ENCODE data around the gene ZDHHC11. TPM values are rescaled to one million over a fixed set of nuclear protein-coding genes. Genes with fewer than 3 reads are reported as not detected.

The ZDHHC11 gene
- total RNA-seq, 5 donors from 2014 or later (not counting 1 experiment from before 2014, with no cell fraction given) = 6.5 to 38.0 (median 11.6) TPM

DNA sequence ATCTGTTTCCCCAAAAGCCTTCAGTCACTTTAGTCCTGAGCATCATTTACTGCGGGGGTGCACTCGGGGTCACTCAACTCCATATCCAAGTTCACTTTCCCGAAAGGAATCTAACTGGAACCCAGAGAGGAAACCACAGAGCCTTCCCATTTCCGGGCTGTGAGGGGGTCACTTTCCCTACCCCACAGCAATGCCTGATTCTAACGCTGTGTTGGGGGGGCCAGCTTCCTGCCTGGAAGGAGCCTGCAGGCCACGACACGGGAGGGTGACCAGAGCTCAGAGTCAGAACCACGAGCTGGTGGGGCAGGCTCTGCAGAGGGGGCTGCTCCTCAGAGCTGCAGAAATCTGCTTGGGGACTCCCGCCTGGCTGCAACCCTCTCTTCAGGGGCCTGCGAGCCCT is 21.5 kb upstream of the ZDHHC11 start:
- no peaks in the 10 kb centered on the region for H3K9me3 Mint-ChIP-seq
- peaks cover 71% of the 10 kb centered on the region for H3K36me3 Mint-ChIP-seq
- ChIA-PET POLR2A (no interaction called here), CTCF (no interaction called here)
- Histone ChIP-seq H3K9me3 (no peaks in the 10 kb centered on the region), H3K27me3 (replicated peaks in 1 of 2; ENCODE audit: control insufficient read depth in 2 of 2, extremely low read depth in 1 of 2, insufficient read depth in 2 of 2, low read length in 1 of 2) (no peaks in the 10 kb centered on the region), H3K27ac (ENCODE audit: low read length) (no peak overlapping the region), H3K36me3 (ENCODE audit: control insufficient read depth in 2 of 2, extremely low read depth in 1 of 2, insufficient read depth in 1 of 2, low read length in 1 of 2) (peaks cover 28 to 94% of the 10 kb centered on the region in 2 donors), H3K4me1 (ENCODE audit: control insufficient read depth in 1 of 2, extremely low read depth in 1 of 2, insufficient read depth in 2 of 2, low read length in 2 of 2) (no peaks in the 10 kb centered on the region), H3K4me3 (ENCODE audit: control insufficient read depth in 1 of 2, extremely low read depth in 1 of 2, low read length in 1 of 2) (no peak overlapping the region)
- no peak for DNase-seq
- ATAC-seq (replicated peaks in 1 of 4) = no peak
- no peak overlapping the region for H3K27ac Mint-ChIP-seq
- 88% methylated on average over 6 of the region's 10 CpGs for WGBS (ENCODE audit: insufficient coverage)
- H3K4me1 Mint-ChIP-seq = no peaks in the 10 kb centered on the region
- no peaks in the 10 kb centered on the region for H3K27me3 Mint-ChIP-seq
- no peak overlapping the region for H3K4me3 Mint-ChIP-seq

DNA sequence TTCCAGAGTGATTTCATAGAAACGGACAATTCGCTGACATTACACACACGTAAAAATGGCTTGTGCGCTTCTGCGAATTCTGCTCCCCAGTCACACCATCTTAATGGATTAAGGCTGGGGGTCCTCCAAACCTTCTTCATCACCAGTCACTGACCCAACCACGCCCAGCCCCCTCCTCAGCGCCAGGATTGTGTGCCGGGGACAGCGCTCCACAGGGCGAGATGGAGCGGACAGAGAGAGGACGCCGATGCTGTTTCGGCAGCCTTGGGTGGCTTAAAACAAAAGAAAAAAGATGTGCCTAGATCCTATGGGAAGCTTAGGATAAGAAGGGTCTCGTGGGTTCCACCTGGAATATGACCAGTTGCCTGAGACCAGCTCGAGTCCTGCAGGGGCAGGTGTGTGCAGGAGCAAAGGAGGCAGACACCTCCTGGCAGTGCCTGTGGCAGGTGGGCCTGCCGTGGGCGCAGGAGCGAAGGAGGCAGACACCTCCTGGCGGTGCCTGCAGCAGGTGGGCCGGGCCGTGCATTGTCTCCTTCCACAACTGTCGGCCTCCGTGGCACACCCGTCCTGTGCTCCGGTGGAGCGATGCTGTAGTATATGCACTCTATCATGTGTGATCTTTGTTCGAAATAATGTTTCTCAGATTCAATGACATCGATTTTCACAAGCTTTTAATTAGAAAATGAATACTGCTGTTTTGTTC is 21.0 kb upstream of the ZDHHC11 start:
- CTCF ChIA-PET = no interaction called here
- Mint-ChIP-seq H3K4me3 (no peak overlapping the region), H3K9me3 (no peaks in the 10 kb centered on the region), H3K27ac (no peak overlapping the region), H3K36me3 (peaks cover 68% of the 10 kb centered on the region), H3K4me1 (no peaks in the 10 kb centered on the region), H3K27me3 (no peaks in the 10 kb centered on the region)
- WGBS (ENCODE audit: insufficient coverage) = 99% methylated on average over 26 of the region's 29 CpGs
- H3K27ac ChIP-seq (ENCODE audit: low read length) = no peak overlapping the region
- no peaks in the 10 kb centered on the region for H3K27me3 ChIP-seq (replicated peaks in 1 of 2; ENCODE audit: control insufficient read depth in 2 of 2, extremely low read depth in 1 of 2, insufficient read depth in 2 of 2, low read length in 1 of 2)
- H3K9me3 ChIP-seq = no peaks in the 10 kb centered on the region
- ATAC-seq (replicated peaks in 1 of 4) (no peak), DNase-seq (no peak)
- peaks cover 23 to 93% of the 10 kb centered on the region in 2 donors for H3K36me3 ChIP-seq (ENCODE audit: control insufficient read depth in 2 of 2, extremely low read depth in 1 of 2, insufficient read depth in 1 of 2, low read length in 1 of 2)
- POLR2A ChIA-PET = no interaction called here
- no peak overlapping the region for H3K4me3 ChIP-seq (ENCODE audit: control insufficient read depth in 1 of 2, extremely low read depth in 1 of 2, low read length in 1 of 2)
- H3K4me1 ChIP-seq (ENCODE audit: control insufficient read depth in 1 of 2, extremely low read depth in 1 of 2, insufficient read depth in 2 of 2, low read length in 2 of 2) = no peaks in the 10 kb centered on the region

DNA sequence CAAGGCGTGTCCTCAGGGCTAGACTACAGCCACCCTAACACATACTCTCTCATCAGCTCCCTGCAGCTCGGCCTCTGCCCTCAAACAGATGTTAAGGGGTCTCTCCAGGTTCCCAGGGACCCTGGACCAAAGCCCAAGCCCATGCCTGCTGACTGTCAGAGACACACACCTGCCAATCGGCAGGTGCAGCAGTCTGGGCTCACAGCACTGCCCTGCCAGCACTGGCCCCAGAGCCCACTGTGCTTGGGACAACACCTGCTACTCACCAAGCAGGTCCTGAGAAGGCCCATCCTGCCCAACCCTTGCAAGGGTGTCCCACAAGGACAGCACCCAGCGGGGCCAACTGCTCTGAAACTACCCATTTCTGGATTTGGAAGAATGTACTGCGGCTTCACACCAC is 20.2 kb upstream of the ZDHHC11 start:
- WGBS (ENCODE audit: insufficient coverage) = 96% methylated on average over 4 of the region's 5 CpGs
- Histone ChIP-seq H3K27me3 (replicated peaks in 1 of 2; ENCODE audit: control insufficient read depth in 2 of 2, extremely low read depth in 1 of 2, insufficient read depth in 2 of 2, low read length in 1 of 2) (no peaks in the 10 kb centered on the region), H3K4me1 (ENCODE audit: control insufficient read depth in 1 of 2, extremely low read depth in 1 of 2, insufficient read depth in 2 of 2, low read length in 2 of 2) (no peaks in the 10 kb centered on the region), H3K27ac (ENCODE audit: low read length) (no peak overlapping the region), H3K4me3 (ENCODE audit: control insufficient read depth in 1 of 2, extremely low read depth in 1 of 2, low read length in 1 of 2) (no peak overlapping the region), H3K9me3 (no peaks in the 10 kb centered on the region), H3K36me3 (ENCODE audit: control insufficient read depth in 2 of 2, extremely low read depth in 1 of 2, insufficient read depth in 1 of 2, low read length in 1 of 2) (peaks cover 21 to 91% of the 10 kb centered on the region in 2 donors)
- H3K36me3 Mint-ChIP-seq = peaks cover 70% of the 10 kb centered on the region
- H3K4me1 Mint-ChIP-seq = no peaks in the 10 kb centered on the region
- ATAC-seq (replicated peaks in 1 of 4) (no peak), DNase-seq (no peak)
- POLR2A ChIA-PET = no interaction called here
- no peaks in the 10 kb centered on the region for H3K9me3 Mint-ChIP-seq
- H3K4me3 Mint-ChIP-seq = no peak overlapping the region
- H3K27ac Mint-ChIP-seq = no peak overlapping the region
- CTCF ChIA-PET = no interaction called here
- H3K27me3 Mint-ChIP-seq = no peaks in the 10 kb centered on the region

DNA sequence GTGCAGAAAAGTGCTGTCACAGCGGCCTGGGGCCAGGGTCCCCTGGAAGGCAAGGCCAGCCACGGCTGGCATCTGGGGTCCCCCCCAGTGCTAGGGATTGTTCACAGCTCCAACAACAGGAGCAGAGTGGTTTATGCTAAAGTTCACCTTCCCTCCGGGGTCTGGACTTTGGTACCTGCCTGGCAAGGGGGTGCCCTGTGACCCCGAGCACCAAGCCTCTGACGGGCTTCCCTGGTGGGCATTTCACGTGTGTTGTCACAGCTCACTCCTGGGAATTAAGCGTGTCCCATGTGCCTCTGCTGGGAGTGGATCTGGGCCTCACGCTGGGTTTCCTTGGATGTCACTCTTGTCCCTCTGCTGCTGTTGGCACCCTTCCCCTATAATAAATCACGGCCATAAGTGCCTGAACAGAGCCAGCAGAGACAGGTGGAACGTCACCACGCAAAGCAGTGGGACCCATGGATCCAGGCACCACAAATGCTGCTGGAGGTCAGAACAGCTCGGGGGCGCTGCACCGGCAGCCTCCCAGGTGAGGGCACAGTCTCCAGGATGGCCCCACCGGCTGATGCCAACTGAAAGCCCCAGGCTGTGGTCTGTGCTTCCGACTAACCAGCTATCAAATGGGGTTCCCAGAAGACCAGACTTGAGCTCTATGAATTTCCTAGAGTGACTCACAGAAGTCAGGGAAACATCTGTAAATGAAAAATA is 17.8 kb upstream of the ZDHHC11 start:
- H3K4me1 Mint-ChIP-seq = no peaks in the 10 kb centered on the region
- no peaks in the 10 kb centered on the region for H3K4me1 ChIP-seq (ENCODE audit: control insufficient read depth in 1 of 2, extremely low read depth in 1 of 2, insufficient read depth in 2 of 2, low read length in 2 of 2)
- no peak overlapping the region for H3K27ac ChIP-seq (ENCODE audit: low read length)
- POLR2A ChIA-PET = no interaction called here
- H3K27me3 Mint-ChIP-seq = no peaks in the 10 kb centered on the region
- no peaks in the 10 kb centered on the region for H3K27me3 ChIP-seq (replicated peaks in 1 of 2; ENCODE audit: control insufficient read depth in 2 of 2, extremely low read depth in 1 of 2, insufficient read depth in 2 of 2, low read length in 1 of 2)
- H3K27ac Mint-ChIP-seq = no peak overlapping the region
- H3K9me3 ChIP-seq = no peaks in the 10 kb centered on the region
- no peaks in the 10 kb centered on the region for H3K9me3 Mint-ChIP-seq
- ATAC-seq (replicated peaks in 1 of 4) = no peak
- CTCF ChIA-PET = no interaction called here
- H3K36me3 Mint-ChIP-seq = peaks cover 62% of the 10 kb centered on the region
- no peak overlapping the region for H3K4me3 ChIP-seq (ENCODE audit: control insufficient read depth in 1 of 2, extremely low read depth in 1 of 2, low read length in 1 of 2)
- H3K4me3 Mint-ChIP-seq = no peak overlapping the region
- H3K36me3 ChIP-seq (ENCODE audit: control insufficient read depth in 2 of 2, extremely low read depth in 1 of 2, insufficient read depth in 1 of 2, low read length in 1 of 2) = peaks cover 18 to 92% of the 10 kb centered on the region in 2 donors
- WGBS (ENCODE audit: insufficient coverage) = 99% methylated on average over 15 of the region's 16 CpGs
- no peak for DNase-seq

DNA sequence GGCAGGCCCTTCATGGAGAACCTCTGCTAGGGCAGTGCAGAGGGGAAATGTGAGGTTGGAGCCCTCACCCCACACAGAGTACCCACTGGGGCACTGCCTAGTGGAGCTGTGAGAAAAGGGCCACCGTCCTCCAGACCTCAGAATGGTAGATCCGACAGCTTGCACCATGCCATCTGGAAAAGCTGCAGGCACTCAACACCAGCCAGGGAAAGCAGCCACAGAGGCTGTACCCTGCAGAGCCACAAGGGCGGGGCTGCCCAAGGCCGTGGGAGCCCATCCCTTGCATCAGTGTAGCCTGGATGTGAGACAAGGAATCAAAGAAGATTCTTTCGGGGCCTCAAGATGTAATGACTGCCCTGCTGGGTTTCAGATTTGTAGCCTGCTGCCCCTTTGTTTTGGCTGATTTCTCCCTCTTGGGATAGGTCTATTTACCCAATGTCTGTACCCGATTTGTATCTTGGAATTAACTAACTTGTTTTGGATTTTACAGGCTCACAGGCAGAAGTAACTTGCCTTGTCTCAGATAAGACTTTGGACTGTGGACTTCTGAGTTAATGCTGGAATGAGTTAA is 16.6 kb upstream of the ZDHHC11 start:
- Histone ChIP-seq H3K27me3 (replicated peaks in 1 of 2; ENCODE audit: control insufficient read depth in 2 of 2, extremely low read depth in 1 of 2, insufficient read depth in 2 of 2, low read length in 1 of 2) (no peaks in the 10 kb centered on the region), H3K27ac (ENCODE audit: low read length) (no peak overlapping the region), H3K4me3 (ENCODE audit: control insufficient read depth in 1 of 2, extremely low read depth in 1 of 2, low read length in 1 of 2) (no peak overlapping the region), H3K9me3 (no peaks in the 10 kb centered on the region), H3K4me1 (ENCODE audit: control insufficient read depth in 1 of 2, extremely low read depth in 1 of 2, insufficient read depth in 2 of 2, low read length in 2 of 2) (no peaks in the 10 kb centered on the region), H3K36me3 (ENCODE audit: control insufficient read depth in 2 of 2, extremely low read depth in 1 of 2, insufficient read depth in 1 of 2, low read length in 1 of 2) (peaks cover 25 to 90% of the 10 kb centered on the region in 2 donors)
- DNase-seq (no peak), ATAC-seq (replicated peaks in 1 of 4) (no peak)
- WGBS (ENCODE audit: insufficient coverage) = 99% methylated on average over 6 of the region's 6 CpGs
- H3K4me1 Mint-ChIP-seq = no peaks in the 10 kb centered on the region
- no peaks in the 10 kb centered on the region for H3K27me3 Mint-ChIP-seq
- ChIA-PET POLR2A (no interaction called here), CTCF (no interaction called here)
- H3K9me3 Mint-ChIP-seq = no peaks in the 10 kb centered on the region
- no peak overlapping the region for H3K4me3 Mint-ChIP-seq
- peaks cover 61% of the 10 kb centered on the region for H3K36me3 Mint-ChIP-seq
- H3K27ac Mint-ChIP-seq = no peak overlapping the region

DNA sequence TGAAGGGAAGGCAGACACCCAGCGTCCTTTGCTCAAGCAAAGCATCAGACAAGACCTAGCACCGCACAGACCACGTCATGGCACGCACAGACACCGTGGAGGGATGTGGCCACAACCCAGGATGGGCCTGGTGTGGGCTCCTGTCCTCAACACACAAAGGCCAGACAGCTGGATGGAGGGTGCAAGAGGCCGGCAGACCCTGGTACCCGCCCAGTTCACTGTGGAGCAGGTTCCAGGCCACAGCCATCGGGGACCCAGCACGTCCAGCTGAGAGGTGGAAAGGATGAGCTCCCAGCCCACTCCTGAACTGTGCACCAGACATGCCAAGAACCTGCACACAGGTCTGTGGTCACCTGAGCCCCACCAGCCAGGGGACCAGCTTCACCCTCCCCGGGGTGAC is 15.0 kb upstream of the ZDHHC11 start:
- Histone ChIP-seq H3K4me1 (ENCODE audit: control insufficient read depth in 1 of 2, extremely low read depth in 1 of 2, insufficient read depth in 2 of 2, low read length in 2 of 2) (no peaks in the 10 kb centered on the region), H3K27ac (ENCODE audit: low read length) (no peak overlapping the region), H3K36me3 (ENCODE audit: control insufficient read depth in 2 of 2, extremely low read depth in 1 of 2, insufficient read depth in 1 of 2, low read length in 1 of 2) (peaks cover 23 to 75% of the 10 kb centered on the region in 2 donors), H3K27me3 (replicated peaks in 1 of 2; ENCODE audit: control insufficient read depth in 2 of 2, extremely low read depth in 1 of 2, insufficient read depth in 2 of 2, low read length in 1 of 2) (no peaks in the 10 kb centered on the region), H3K9me3 (no peaks in the 10 kb centered on the region), H3K4me3 (ENCODE audit: control insufficient read depth in 1 of 2, extremely low read depth in 1 of 2, low read length in 1 of 2) (no peak overlapping the region)
- H3K36me3 Mint-ChIP-seq = peaks cover 51% of the 10 kb centered on the region
- no peak for ATAC-seq (replicated peaks in 1 of 4)
- H3K27me3 Mint-ChIP-seq = no peaks in the 10 kb centered on the region
- H3K9me3 Mint-ChIP-seq = no peaks in the 10 kb centered on the region
- H3K4me3 Mint-ChIP-seq = no peak overlapping the region
- DNase-seq = no peak
- H3K27ac Mint-ChIP-seq = no peak overlapping the region
- no peaks in the 10 kb centered on the region for H3K4me1 Mint-ChIP-seq
- 94% methylated on average over 10 of the region's 10 CpGs for WGBS (ENCODE audit: insufficient coverage)
- CTCF ChIA-PET = no interaction called here
- POLR2A ChIA-PET = no interaction called here
